ENCODE data around the gene TMEM147. TPM values are rescaled to one million over a fixed set of nuclear protein-coding genes. Genes with fewer than 3 reads are reported as not detected.
A peak's percentile ranks its signal among the peaks of the same experiment; 100 is the strongest.

The TMEM147 gene
- polyA plus RNA-seq, 2 of the 4 experiments (the other 2 are of a cell fraction), result 282 to 335 TPM

DNA sequence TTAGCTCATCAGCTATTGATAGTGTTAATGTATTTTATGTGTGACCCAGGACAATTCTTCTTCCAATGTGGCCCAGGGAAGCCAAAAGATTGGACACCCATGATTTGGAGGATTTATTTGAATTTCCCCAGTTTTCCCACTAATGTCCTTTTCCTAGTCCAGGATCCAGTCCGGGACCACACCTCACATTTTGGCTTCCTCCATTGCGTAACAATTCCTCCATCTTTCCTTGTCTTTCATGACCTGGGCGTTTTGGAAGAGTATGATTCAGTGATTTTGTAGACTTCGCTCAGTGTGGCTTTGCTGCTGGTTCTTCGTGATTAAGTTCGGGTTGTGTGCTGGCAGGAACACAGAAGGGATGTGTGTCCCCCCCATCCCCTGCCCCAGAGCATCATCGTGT, 21.3 kb downstream of the TMEM147 start:
- ChIA-PET POLR2A (interaction anchor here (0.6 kb wide), 1 partner anchor 20 kb away, joined by 3 read pairs; no protein-coding TSS in a partner anchor), CTCF (interaction anchor here (1.0 to 5.4 kb wide), 2 partner anchors 18 to 109 kb away, joined by 3 to 37 read pairs; no protein-coding TSS in a partner anchor)
- H3K4me1 ChIP-seq, result no peaks in the 10 kb centered on the region
- peak; percentile 61 for FAIRE-seq
- ATAC-seq, result no peak
- no peaks in the 10 kb centered on the region for H3K9me3 ChIP-seq
- no peak overlapping the region for H3K4me3 ChIP-seq
- DNase-seq (ENCODE audit: low read depth in 1 of 2, low spot score in 1 of 2), result no peak
- 51% methylated on average over 7 of the region's 7 CpGs for WGBS (ENCODE audit: missing lambda C conversion rate)
- H3K4me2 ChIP-seq, result no peak overlapping the region
- TF ChIP-seq CEBPB (IDR thresholded peaks at IDR 0.05) (peak; percentile 32 to 62; a peak in 3 of 4 replicates), EP300 (IDR thresholded peaks at IDR 0.05) (no peak), NR3C1 (IDR thresholded peaks at IDR 0.05) (no peak)
- TF ChIP-seq, protein P1, sequence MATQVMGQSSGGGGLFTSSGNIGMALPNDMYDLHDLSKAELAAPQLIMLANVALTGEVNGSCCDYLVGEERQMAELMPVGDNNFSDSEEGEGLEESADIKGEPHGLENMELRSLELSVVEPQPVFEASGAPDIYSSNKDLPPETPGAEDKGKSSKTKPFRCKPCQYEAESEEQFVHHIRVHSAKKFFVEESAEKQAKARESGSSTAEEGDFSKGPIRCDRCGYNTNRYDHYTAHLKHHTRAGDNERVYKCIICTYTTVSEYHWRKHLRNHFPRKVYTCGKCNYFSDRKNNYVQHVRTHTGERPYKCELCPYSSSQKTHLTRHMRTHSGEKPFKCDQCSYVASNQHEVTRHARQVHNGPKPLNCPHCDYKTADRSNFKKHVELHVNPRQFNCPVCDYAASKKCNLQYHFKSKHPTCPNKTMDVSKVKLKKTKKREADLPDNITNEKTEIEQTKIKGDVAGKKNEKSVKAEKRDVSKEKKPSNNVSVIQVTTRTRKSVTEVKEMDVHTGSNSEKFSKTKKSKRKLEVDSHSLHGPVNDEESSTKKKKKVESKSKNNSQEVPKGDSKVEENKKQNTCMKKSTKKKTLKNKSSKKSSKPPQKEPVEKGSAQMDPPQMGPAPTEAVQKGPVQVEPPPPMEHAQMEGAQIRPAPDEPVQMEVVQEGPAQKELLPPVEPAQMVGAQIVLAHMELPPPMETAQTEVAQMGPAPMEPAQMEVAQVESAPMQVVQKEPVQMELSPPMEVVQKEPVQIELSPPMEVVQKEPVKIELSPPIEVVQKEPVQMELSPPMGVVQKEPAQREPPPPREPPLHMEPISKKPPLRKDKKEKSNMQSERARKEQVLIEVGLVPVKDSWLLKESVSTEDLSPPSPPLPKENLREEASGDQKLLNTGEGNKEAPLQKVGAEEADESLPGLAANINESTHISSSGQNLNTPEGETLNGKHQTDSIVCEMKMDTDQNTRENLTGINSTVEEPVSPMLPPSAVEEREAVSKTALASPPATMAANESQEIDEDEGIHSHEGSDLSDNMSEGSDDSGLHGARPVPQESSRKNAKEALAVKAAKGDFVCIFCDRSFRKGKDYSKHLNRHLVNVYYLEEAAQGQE (IDR thresholded peaks at IDR 0.05), result no peak
- TF ChIP-seq, protein P2, sequence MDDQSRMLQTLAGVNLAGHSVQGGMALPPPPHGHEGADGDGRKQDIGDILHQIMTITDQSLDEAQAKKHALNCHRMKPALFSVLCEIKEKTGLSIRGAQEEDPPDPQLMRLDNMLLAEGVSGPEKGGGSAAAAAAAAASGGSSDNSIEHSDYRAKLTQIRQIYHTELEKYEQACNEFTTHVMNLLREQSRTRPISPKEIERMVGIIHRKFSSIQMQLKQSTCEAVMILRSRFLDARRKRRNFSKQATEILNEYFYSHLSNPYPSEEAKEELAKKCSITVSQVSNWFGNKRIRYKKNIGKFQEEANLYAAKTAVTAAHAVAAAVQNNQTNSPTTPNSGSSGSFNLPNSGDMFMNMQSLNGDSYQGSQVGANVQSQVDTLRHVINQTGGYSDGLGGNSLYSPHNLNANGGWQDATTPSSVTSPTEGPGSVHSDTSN (IDR thresholded peaks at IDR 0.05), result no peak
- TF ChIP-seq, protein P3, sequence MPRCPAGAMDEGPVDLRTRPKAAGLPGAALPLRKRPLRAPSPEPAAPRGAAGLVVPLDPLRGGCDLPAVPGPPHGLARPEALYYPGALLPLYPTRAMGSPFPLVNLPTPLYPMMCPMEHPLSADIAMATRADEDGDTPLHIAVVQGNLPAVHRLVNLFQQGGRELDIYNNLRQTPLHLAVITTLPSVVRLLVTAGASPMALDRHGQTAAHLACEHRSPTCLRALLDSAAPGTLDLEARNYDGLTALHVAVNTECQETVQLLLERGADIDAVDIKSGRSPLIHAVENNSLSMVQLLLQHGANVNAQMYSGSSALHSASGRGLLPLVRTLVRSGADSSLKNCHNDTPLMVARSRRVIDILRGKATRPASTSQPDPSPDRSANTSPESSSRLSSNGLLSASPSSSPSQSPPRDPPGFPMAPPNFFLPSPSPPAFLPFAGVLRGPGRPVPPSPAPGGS (IDR thresholded peaks at IDR 0.05), result no peak
- no peak overlapping the region for H3K27ac ChIP-seq

DNA sequence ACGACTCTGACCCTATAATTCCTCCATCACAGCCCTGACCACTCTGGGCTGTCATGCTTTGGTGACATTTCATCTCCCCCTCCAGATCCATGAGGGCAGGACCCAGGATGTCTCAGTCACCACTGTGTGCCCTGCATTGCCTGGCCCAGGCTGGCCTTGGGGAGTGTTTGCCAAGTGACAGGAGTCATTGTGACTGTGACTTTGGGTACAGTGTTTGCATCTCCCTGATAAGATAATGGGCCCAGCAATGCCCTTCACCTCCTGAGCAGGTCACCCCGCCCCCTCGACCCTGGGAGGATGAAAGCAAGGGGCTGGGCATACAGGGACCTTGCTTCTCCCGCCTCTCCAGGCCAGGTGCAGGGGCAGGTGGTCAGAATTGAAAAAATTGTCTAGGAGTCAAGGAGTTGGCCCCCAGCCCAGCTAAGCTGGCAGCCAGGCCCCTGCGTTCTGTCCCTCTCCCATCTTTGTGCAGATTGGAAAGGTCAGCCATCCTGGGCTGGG, 23.9 kb downstream of the TMEM147 start:
- 26% methylated on average over 5 of the region's 5 CpGs for WGBS (ENCODE audit: missing lambda C conversion rate)
- no peak overlapping the region for H3K4me3 ChIP-seq

DNA sequence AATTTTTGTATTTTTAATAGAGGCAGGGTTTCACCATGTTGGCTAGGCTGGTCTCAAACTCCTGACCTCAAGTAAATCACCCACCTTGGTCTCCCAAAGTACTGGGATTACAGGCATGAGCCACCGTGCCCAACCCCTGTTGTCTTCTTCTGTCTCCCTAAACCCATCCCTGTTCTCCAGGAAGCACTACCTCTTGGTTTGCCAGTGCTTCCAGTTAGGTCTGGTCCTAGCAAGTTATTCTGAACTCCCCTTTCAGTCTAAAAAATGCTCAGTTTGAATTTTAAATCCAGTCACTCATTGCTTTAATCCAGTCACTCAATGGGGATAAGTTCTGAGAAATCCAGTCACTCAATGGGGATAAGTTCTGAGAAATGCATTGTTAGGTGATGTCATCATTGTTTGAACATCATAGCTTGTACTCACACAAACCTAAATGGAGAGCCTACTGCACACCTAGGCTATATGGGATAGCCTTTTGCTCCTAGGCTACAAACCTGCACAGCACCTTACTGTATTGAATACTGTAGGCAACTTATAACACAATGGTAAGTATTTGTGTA, 26.1 kb downstream of the TMEM147 start:
- TF ChIP-seq FOSB (CRISPR knock-in tag; IDR thresholded peaks at IDR 0.05) (no peak), RNF2 (IDR thresholded peaks at IDR 0.05; ENCODE audit: borderline replicate concordance, low read depth) (no peak), HEYL (CRISPR knock-in tag; IDR thresholded peaks at IDR 0.05) (no peak), ZSCAN20 (CRISPR knock-in tag; IDR thresholded peaks at IDR 0.05) (no peak), TP53 (CRISPR knock-in tag; IDR thresholded peaks at IDR 0.05) (no peak), KDM5A (IDR thresholded peaks at IDR 0.05) (no peak), EP300 (IDR thresholded peaks at IDR 0.05) (no peak), RFX5 (IDR thresholded peaks at IDR 0.05) (no peak)
- TF ChIP-seq, protein P4, sequence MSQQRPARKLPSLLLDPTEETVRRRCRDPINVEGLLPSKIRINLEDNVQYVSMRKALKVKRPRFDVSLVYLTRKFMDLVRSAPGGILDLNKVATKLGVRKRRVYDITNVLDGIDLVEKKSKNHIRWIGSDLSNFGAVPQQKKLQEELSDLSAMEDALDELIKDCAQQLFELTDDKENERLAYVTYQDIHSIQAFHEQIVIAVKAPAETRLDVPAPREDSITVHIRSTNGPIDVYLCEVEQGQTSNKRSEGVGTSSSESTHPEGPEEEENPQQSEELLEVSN (IDR thresholded peaks at IDR 0.05; ENCODE audit: borderline replicate concordance, low read depth), result no peak
- TF ChIP-seq, protein P3 (IDR thresholded peaks at IDR 0.05), result no peak
- no peak overlapping the region for H3K4me3 ChIP-seq
- peaks cover 22% of the 10 kb centered on the region for H3K9me3 ChIP-seq
- no peak overlapping the region for H3K4me2 ChIP-seq
- no peaks in the 10 kb centered on the region for H3K4me1 ChIP-seq
- ChIA-PET CTCF (interaction anchor here (0.7 to 2.3 kb wide), 4 partner anchors 13 to 260 kb away, joined by 3 to 10 read pairs (median 4); no protein-coding TSS in a partner anchor), POLR2A (no interaction called here)
- ATAC-seq, result no peak
- DNase-seq (ENCODE audit: low read depth in 1 of 2, low spot score in 1 of 2), result no peak
- FAIRE-seq, result no peak
- WGBS (ENCODE audit: missing lambda C conversion rate), result 12% methylated on average over 1 of the region's 1 CpG
- H3K27ac ChIP-seq, result no peak overlapping the region

More for the DNA sequence above, 23.9 kb downstream of the TMEM147 start:
- ChIA-PET POLR2A (no interaction called here), CTCF (interaction anchor here (1.4 to 2.3 kb wide), 3 partner anchors 11 to 21 kb away, joined by 4 to 10 read pairs (median 5); no protein-coding TSS in a partner anchor)
- H3K4me1 ChIP-seq, result no peaks in the 10 kb centered on the region
- H3K27ac ChIP-seq, result no peak overlapping the region
- no peak for ATAC-seq
- no peak for DNase-seq (ENCODE audit: low read depth in 1 of 2, low spot score in 1 of 2)
- no peak overlapping the region for H3K4me2 ChIP-seq
- FAIRE-seq, result no peak
- H3K9me3 ChIP-seq, result peaks cover 11% of the 10 kb centered on the region; the same call in 2 of the 3 replicates
- TF ChIP-seq RCOR1 (IDR thresholded peaks at IDR 0.05; ENCODE audit: low read depth, low read length) (no peak), RAD21 (conservative IDR thresholded peaks at IDR 0.05 in 1 of 2, IDR thresholded peaks at IDR 0.05 in 1 of 2) (no peak), MAZ (IDR thresholded peaks at IDR 0.05; ENCODE audit: borderline replicate concordance, low read depth, low read length) (no peak), TP53 (CRISPR knock-in tag; IDR thresholded peaks at IDR 0.05) (no peak), FOSL2 (IDR thresholded peaks at IDR 0.05) (no peak), FOSL2 (CRISPR knock-in tag; IDR thresholded peaks at IDR 0.05) (no peak), KDM5A (IDR thresholded peaks at IDR 0.05) (no peak), CHD4 (IDR thresholded peaks at IDR 0.05; ENCODE audit: borderline replicate concordance) (no peak), ESRRA (IDR thresholded peaks at IDR 0.05; ENCODE audit: borderline replicate concordance, low read length) (no peak), GATA3 (IDR thresholded peaks at IDR 0.05; ENCODE audit: borderline replicate concordance) (no peak)
- TF ChIP-seq, protein P2 (IDR thresholded peaks at IDR 0.05), result no peak
